ENCODE data around the gene COL23A1.

Gene COL23A1

DNA sequence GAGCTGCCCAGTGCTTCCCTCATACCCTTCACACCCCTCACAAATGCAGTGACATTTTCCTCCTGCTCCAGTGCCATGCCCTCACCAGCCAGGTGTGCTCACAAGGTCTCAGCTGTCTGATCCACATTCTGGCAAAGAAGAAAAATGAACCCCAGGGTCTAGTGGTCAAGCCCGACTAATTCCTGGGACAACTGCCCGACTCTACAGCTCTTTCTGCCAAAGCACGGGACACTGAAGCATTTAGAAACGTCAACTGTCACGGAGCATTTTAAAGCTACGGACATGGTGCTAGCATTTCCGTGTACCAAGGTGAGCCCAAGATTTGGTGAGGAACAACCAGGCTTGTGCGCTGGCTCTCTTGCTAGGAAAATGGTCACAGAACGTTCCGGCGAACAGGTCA is 300.8 kb downstream of the COL23A1 start:
- no peak overlapping the region for H3K27ac Mint-ChIP-seq
- no peaks in the 10 kb centered on the region for H3K36me3 Mint-ChIP-seq (ENCODE audit: low read depth)

DNA sequence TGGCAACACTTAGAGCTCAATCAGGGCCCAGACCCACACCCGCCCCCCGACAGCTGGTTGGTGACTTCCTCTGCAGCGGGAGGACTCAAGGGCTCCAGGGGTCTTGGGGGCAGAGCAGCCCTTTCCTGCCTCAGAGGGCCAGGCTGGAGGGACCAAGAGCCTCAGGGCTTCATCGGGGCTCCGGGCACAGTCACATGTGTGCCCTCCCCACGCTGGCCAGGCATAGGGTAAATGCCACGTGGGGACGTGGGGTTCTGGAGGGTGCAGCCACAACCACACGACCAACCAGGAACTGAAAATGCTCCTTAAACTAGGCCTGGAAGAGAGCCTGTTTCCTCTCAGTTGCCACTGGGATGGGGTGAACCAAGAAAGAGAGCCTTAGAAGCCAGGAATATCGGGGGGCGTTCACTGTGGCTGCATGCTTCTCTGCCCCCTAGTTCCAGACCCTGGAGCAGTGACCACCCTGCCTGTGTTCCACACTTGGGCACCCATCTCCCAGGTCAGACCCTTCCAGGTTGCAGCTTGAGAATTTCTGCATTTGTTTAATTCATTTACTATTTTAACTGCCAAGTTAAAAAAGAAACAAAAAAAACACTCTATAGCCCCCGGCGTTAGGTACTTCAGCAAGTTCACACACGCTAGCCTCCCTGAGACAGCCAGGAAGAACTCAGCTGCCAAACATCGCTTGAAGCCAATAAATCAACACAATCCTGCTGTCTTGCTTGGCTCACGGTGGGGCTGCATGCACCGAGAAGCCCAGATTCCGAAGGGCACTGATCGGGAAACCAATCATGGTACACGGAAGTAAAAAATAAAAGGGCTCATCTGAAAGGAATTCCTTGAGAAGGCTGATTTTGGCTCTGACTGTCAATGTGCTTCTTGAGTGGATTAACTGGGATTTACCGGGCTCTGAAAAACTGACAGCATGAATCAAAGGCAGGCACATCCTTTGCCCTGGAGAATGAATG is 301.5 kb downstream of the COL23A1 start:
- H3K9me3 Mint-ChIP-seq, result peaks cover 5% of the 10 kb centered on the region
- H3K4me1 Mint-ChIP-seq (ENCODE audit: low read depth), result no peaks in the 10 kb centered on the region
- no peak overlapping the region for H3K4me3 Mint-ChIP-seq
- no peaks in the 10 kb centered on the region for H3K27me3 Mint-ChIP-seq (ENCODE audit: low read depth)
- no peak overlapping the region for H3K27ac Mint-ChIP-seq
- H3K36me3 Mint-ChIP-seq (ENCODE audit: low read depth), result no peaks in the 10 kb centered on the region

More for the DNA sequence above, 300.8 kb downstream of the COL23A1 start:
- H3K9me3 Mint-ChIP-seq, result no peaks in the 10 kb centered on the region
- H3K27me3 Mint-ChIP-seq (ENCODE audit: low read depth), result no peaks in the 10 kb centered on the region
- H3K4me3 Mint-ChIP-seq, result no peak overlapping the region
- no peaks in the 10 kb centered on the region for H3K4me1 Mint-ChIP-seq (ENCODE audit: low read depth)

DNA sequence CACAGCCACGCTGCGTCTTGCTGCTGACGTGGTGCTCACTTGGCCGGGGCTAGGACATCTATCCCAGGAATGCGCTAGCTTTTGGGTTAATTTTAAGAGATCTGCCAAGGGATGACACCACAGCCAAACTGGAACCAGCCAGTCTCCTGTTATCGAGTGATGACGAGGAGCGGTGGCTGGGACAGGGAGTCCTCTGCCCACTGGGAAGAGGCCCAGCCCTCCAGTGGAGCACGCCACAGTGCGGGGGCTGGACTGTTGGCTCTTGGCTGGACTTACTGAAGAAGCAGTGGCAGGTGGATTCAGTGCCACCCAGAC is 302.4 kb downstream of the COL23A1 start:
- no peaks in the 10 kb centered on the region for H3K27me3 Mint-ChIP-seq (ENCODE audit: low read depth)
- H3K27ac Mint-ChIP-seq, result no peak overlapping the region
- H3K36me3 Mint-ChIP-seq (ENCODE audit: low read depth), result no peaks in the 10 kb centered on the region
- H3K9me3 Mint-ChIP-seq, result peaks cover 12% of the 10 kb centered on the region
- H3K4me3 Mint-ChIP-seq, result no peak overlapping the region
- no peaks in the 10 kb centered on the region for H3K4me1 Mint-ChIP-seq (ENCODE audit: low read depth)

DNA sequence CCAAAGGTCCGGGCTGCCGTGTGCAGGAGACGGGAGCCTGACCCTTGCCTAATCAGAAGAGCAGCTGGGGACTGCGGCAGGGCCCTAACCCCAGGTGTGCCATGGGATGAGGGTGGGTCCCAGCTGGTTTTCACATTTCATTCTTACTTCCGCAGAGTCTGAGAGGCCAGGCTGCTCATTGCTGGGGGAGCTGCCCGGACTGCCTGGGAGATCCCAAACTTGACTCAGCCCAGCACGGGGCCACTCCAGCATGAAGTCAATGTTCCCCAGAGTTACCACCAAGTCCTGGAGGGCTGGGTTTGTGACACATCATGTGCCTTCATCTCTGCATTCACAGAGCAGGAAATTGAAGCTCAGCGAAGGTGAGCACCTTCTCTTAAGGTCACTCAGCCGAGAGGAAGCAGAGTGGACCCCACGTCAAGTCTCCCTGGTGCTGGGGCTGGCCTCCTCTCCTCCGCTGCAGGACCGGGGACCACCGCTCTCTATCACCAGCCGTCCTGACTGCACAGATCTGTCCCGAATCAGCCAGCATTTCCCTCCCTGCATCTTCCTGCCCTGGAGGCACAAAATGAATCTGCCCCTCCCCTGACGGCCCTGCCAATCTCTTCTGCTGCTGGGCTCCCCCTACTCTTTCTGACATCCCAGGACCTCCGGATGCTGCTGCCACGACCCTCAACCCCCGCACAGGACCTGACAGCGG is 303.0 kb downstream of the COL23A1 start:
- H3K36me3 Mint-ChIP-seq (ENCODE audit: low read depth), result no peaks in the 10 kb centered on the region
- H3K27ac Mint-ChIP-seq, result no peak overlapping the region

DNA sequence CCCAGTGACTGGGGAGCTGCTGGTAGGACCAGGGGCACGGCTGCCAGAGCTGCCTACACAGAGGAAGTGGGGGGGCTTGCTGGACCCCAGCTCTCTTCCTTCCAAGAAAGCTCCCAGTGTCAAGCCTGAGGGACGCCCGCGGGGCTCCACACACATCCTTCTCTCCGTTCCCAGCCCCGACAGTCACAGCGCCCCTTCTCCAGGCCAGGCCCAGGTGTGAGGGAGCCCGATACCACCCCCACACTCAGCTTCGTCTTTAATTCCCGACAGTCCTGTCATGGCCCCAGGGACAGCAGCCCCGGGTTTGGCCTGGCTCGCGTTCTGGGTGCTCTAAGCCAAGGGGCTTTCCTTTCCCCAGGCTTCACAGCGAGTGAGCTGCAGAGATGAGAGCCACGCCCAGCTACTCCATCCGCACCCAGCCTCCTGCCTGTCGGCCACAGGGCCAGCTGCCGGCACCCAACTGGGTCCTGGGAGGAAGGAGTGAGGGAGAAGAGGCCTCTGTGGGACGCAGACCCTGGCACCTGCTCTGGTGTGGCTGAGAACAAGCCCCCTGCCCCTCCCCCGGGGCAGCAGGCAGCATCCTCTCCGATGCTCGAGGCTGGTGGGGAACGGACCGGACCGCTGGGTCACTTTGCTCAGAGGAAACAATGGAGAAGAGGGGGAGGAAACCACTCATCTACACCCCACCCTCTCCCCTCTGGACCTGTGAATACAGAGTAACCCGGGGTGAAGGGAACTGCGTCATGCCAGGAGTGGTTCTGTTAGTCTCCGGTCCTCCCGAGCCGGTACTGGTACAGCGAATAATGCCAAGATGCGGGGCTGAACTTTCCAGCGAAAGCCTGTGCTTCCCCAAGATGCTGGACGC is 303.7 kb downstream of the COL23A1 start:
- Mint-ChIP-seq H3K4me3 (no peak overlapping the region), H3K27ac (no peak overlapping the region), H3K27me3 (ENCODE audit: low read depth) (no peaks in the 10 kb centered on the region), H3K36me3 (ENCODE audit: low read depth) (no peaks in the 10 kb centered on the region), H3K9me3 (peaks cover 12% of the 10 kb centered on the region), H3K4me1 (ENCODE audit: low read depth) (no peaks in the 10 kb centered on the region)

More for the DNA sequence above, 303.0 kb downstream of the COL23A1 start:
- peaks cover 12% of the 10 kb centered on the region for H3K9me3 Mint-ChIP-seq
- H3K4me3 Mint-ChIP-seq, result no peak overlapping the region
- H3K27me3 Mint-ChIP-seq (ENCODE audit: low read depth), result no peaks in the 10 kb centered on the region
- H3K4me1 Mint-ChIP-seq (ENCODE audit: low read depth), result no peaks in the 10 kb centered on the region

DNA sequence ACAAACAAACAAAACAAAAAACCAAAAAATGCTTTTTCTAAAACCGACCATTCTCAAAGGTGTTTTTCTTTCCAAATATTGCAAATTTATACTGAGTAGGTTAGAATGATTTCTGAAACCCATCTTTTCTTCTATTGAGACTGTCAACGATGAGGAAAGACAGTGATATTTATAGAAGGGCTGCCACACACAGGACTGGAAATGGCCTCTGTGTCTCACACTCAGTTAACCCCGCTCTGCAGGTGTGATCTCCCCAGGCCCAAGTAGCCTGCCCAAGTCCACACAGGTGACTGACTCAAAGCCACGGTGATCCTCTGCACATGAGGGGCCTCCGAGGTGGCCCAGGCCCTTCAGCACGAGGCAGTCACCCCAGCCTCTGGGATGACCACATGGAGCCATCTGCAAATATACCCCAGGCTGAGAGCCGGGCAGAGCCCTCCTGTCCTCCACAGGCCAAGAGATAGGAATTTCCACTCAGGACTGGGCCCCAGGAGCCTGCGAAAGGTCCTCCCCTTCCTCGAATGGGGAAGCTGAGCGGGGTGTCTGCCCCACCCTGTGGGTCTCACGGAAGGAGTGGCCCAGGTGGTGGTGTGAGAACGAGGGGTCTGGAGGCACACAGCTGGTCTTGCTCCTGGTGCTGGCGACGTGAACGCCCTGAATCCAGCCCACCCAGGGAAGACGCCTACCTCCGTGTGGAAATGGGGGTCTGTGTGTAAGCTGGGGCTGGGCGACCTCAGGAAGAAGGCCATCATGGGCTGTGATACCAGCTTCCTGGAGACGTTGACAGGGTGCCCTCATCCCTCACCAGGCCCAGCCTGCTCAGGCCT is 304.6 kb downstream of the COL23A1 start:
- no peak overlapping the region for H3K27ac Mint-ChIP-seq
- no peak overlapping the region for H3K4me3 Mint-ChIP-seq
- peaks cover 12% of the 10 kb centered on the region for H3K9me3 Mint-ChIP-seq
- H3K4me1 Mint-ChIP-seq (ENCODE audit: low read depth), result no peaks in the 10 kb centered on the region
- H3K27me3 Mint-ChIP-seq (ENCODE audit: low read depth), result no peaks in the 10 kb centered on the region
- H3K36me3 Mint-ChIP-seq (ENCODE audit: low read depth), result no peaks in the 10 kb centered on the region

DNA sequence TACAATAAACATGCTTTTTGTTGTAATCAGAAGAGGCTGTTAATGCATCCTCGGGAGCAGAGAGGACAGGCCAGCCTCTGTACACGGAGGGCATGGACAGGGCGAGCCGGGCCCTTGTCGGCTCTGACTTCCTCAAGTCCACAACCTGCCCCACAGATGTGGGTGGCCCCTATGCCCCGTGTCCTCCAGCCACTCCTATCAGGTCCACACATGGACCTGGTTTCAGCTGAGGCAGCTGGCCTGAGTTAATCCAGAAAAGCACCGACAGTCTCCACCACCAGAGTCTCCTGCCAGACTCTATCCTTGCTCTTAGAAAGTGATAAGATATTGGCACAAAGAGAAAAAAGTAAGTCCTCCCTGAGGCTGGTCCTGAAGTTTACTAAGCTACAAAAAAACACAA is 305.2 kb downstream of the COL23A1 start:
- peaks cover 12% of the 10 kb centered on the region for H3K9me3 Mint-ChIP-seq
- H3K4me1 Mint-ChIP-seq (ENCODE audit: low read depth), result peaks cover under 1% of the 10 kb centered on the region
- no peak overlapping the region for H3K4me3 Mint-ChIP-seq
- no peak overlapping the region for H3K27ac Mint-ChIP-seq
- H3K36me3 Mint-ChIP-seq (ENCODE audit: low read depth), result no peaks in the 10 kb centered on the region
- H3K27me3 Mint-ChIP-seq (ENCODE audit: low read depth), result no peaks in the 10 kb centered on the region

DNA sequence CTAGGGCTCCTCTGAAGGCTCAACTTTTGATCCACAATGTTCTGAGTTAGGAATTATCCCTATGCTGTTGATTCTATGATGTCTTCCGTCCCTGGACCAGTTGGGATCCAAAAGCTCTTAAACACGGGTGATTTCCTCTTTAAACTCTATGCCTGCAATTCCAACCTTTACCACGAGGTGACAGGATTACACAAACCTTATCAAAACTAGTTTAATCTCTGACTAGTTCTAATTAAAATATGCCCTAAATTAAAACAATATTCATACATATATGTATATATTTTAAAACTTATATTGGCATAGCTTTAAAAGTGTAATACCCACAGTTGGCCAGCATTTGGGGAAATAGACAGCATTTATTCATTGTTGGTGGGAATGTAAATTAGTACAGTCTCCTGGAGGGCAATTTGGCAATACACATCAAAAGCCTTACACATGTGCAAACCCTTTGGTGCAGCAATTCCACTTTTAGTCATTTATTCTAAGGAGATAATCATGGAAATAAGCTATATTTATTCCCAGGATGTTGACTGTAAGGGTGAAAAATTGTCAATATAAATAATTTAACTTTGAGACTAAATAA is 306.0 kb downstream of the COL23A1 start:
- Mint-ChIP-seq H3K9me3 (peaks cover 12% of the 10 kb centered on the region), H3K4me1 (ENCODE audit: low read depth) (peaks cover 4% of the 10 kb centered on the region), H3K27ac (no peak overlapping the region), H3K27me3 (ENCODE audit: low read depth) (no peaks in the 10 kb centered on the region), H3K4me3 (no peak overlapping the region), H3K36me3 (ENCODE audit: low read depth) (no peaks in the 10 kb centered on the region)

DNA sequence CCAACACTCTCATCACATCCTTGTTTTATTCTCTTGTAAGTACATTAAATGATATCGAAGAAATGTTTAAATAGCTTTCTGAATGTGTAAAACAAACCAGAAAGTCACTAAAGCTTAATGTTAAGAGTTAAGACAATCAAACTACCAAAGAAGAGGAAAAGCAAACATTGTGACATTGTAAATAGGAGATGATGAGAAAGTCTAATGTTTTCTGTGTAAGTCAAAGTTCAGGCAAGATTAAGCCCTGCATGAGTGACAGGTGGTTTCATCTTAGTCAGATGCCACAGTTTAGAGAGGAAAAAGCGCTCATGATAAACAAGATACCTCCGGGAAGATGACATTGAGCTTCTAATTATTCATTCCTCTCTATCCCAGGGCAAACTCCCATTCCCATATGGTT is 306.7 kb downstream of the COL23A1 start:
- Mint-ChIP-seq H3K4me1 (ENCODE audit: low read depth) (peaks cover 4% of the 10 kb centered on the region), H3K9me3 (peaks cover 12% of the 10 kb centered on the region), H3K36me3 (ENCODE audit: low read depth) (no peaks in the 10 kb centered on the region), H3K27ac (no peak overlapping the region), H3K4me3 (no peak overlapping the region), H3K27me3 (ENCODE audit: low read depth) (no peaks in the 10 kb centered on the region)

DNA sequence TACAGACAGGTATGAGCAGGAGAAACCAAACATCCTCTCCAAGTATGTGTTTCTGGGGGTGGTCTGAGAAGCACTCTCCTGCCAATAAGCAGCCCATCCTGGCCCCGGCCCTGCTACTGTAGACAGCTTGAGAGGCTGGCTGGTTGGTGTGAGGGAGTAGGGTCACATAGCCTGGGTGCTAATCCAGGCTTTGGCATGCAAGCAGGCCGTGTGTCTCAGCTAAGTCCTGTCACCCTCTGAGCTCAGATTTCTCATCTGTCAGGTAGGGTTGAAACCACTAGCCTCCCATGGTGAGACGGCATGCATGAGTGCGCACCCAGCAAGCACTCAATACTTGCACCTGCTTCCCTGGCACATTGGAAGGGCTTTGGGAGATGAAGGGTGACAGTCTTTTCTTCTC is 307.8 kb downstream of the COL23A1 start:
- H3K9me3 Mint-ChIP-seq, result peaks cover 12% of the 10 kb centered on the region
- peaks cover 4% of the 10 kb centered on the region for H3K4me1 Mint-ChIP-seq (ENCODE audit: low read depth)
- H3K27ac Mint-ChIP-seq, result no peak overlapping the region
- H3K4me3 Mint-ChIP-seq, result no peak overlapping the region
- no peaks in the 10 kb centered on the region for H3K36me3 Mint-ChIP-seq (ENCODE audit: low read depth)
- H3K27me3 Mint-ChIP-seq (ENCODE audit: low read depth), result no peaks in the 10 kb centered on the region

DNA sequence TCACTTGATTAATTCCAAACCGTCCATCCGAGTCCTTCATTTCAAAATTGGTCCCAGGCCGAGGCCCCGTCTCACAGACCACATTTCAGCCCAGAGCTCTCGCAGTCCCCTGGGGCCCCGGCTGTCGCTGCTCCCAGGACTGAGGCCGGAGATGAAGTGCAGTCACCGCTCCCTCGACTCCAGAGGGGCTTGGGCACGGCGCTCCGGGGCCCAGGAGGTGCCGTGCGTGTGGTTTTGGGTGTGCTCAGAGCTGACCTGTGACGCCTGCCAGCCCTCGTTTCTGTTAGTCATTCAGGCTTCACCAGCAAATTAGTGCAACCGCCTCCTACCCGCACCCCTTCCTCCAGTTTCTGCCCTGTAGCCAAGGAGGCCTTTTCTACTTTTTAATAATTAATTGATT is 308.9 kb downstream of the COL23A1 start:
- Mint-ChIP-seq H3K9me3 (peaks cover 12% of the 10 kb centered on the region), H3K36me3 (ENCODE audit: low read depth) (no peaks in the 10 kb centered on the region), H3K4me1 (ENCODE audit: low read depth) (peaks cover 4% of the 10 kb centered on the region), H3K4me3 (no peak overlapping the region), H3K27me3 (ENCODE audit: low read depth) (no peaks in the 10 kb centered on the region), H3K27ac (no peak overlapping the region)

DNA sequence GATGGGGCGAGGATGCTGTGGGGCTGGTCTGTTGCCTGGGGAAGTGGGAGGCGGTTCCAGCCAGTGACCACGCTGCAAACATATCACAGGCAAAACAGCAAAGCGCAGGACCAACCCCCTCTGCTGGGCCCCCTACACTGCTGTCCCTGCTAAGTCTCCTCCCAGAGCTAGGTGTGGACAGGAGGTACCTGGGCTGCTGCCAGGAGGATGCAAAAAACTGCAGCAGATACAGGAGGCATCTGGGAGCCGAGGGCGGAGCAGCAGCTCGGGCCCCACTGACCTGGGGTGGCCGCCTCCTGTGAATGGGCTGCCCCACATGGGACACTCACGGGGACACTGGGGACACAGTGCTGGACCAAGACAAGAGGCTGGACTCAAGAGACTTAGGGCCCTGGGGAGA is 309.6 kb downstream of the COL23A1 start:
- Mint-ChIP-seq H3K9me3 (peaks cover 12% of the 10 kb centered on the region), H3K27ac (no peak overlapping the region), H3K27me3 (ENCODE audit: low read depth) (no peaks in the 10 kb centered on the region), H3K4me1 (ENCODE audit: low read depth) (peaks cover 4% of the 10 kb centered on the region), H3K36me3 (ENCODE audit: low read depth) (no peaks in the 10 kb centered on the region), H3K4me3 (no peak overlapping the region)

DNA sequence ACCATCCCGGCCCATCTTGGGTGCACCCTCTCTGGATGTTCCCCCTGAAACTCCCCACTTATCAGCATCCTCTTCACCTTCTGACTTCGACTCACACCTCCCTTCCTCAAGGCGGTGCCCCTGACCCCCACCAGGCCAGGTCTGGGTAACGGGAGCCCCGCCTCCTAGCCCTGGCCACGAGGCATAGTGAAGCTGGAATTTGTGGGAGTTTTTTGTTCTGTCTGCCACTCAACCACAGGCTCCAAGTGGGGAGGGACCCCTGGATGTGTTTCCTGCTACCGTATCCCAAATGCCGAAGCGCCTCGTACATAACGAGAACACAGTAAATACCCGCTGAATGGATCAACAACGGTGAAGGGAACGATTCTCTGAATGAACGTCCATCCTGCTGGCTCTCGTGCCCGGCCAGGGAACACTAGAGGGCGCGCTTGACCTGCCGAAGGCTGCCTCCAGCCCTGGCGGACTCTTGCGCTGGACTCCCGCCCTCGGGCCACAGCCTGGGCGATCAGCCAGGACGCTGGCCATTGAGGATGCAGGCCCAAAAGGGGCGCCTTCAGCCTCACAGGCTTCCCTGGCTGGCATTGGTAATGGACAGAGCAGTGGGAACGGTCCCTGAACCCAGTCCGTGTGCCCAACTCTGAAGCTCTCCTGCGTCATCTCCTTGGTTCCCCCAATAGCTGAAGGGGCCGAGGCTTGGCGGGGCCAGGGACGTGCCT is 310.3 kb downstream of the COL23A1 start:
- Mint-ChIP-seq H3K4me3 (no peak overlapping the region), H3K27me3 (ENCODE audit: low read depth) (no peaks in the 10 kb centered on the region), H3K4me1 (ENCODE audit: low read depth) (peaks cover 4% of the 10 kb centered on the region), H3K27ac (no peak overlapping the region), H3K9me3 (peaks cover 12% of the 10 kb centered on the region), H3K36me3 (ENCODE audit: low read depth) (no peaks in the 10 kb centered on the region)
